K562 (cell line): ENCODE data around the gene SRPK2. TPM values are rescaled to one million over a fixed set of nuclear protein-coding genes. Genes with fewer than 3 reads are reported as not detected.

Experiments
- ATAC-seq: fragments of 200-7000 bp; cut with Tn5 transposase; 3 replicates; pipeline ENCODE4 v1.9.1; 2020; ENCODE audit warnings: moderate library complexity
- BruUV-seq: library from RNA; stranded (reverse); fragments of 400-500 nt; replicated peaks from 2 replicates; lab custom pipeline; 2021; lab: Mats Ljungman, UMichigan
- CTCF ChIA-PET: fragments of 300-600 bp; formaldehyde crosslinking; extraction: SDS; loops from one replicate; lab custom pipeline; 2021; ENCODE audit warnings: low intra/inter-chr PET ratio; lab: Yijun Ruan, JAX
- POLR2A ChIA-PET: fragments of 300-600, 350-650 bp; sonication (Branson Sonifier 250); formaldehyde crosslinking; extraction: SDS; loops from one replicate; lab custom pipeline; 2021; ENCODE audit warnings: antibody characterized with exemption, inconsistent platforms; lab: Yijun Ruan, JAX
- DNase-seq, 4 experiments: peaks; one replicate each; pipeline versions ENCODE4 v3.0.0 to v3.0.0-alpha.2; 2011 to 2018; ENCODE audit warnings: low spot score in 3 of 4, mixed read lengths in 3 of 4; ENCODE audit errors: extremely low read depth in 1 of 4
- FAIRE-seq: peaks from 2 replicates; lab custom pipeline; 2011; peaks lifted over from hg19 to GRCh38; lab: Jason Lieb, UNC
- H2AFZ ChIP-seq: 2 replicates; pipeline ENCODE4 v1.6.0; 2011; ENCODE audit warnings: low read depth, low read length, control low read depth, inconsistent platforms
- H3K27ac ChIP-seq: fragments of 200-600 bp; 3 replicates; pipeline ENCODE4 v1.8.0; 2011; ENCODE audit warnings: low read depth, mild to moderate bottlenecking, control low read depth, inconsistent platforms, low read length, moderate library complexity, mixed read lengths; ENCODE audit errors: extremely low read depth
- H3K27me3 ChIP-seq, 2 experiments: fragments of 300-600 bp in 1 of 2; 2 replicates in 1 of 2; 3 replicates in 1 of 2; pipeline versions ENCODE4 v1.6.0 to v1.8.0; 2011; ENCODE audit warnings: inconsistent platforms in 2 of 2, low read length in 2 of 2, mild to moderate bottlenecking in 1 of 2, mixed read lengths in 1 of 2, moderate library complexity in 1 of 2; ENCODE audit not compliant: control insufficient read depth in 2 of 2, insufficient read depth in 2 of 2
- H3K36me3 ChIP-seq: fragments of 300-600 bp; 3 replicates; pipeline ENCODE4 v1.8.0; 2011; ENCODE audit warnings: mild to moderate bottlenecking, low read length, inconsistent platforms; ENCODE audit not compliant: control insufficient read depth, insufficient read depth
- H3K4me1 ChIP-seq, 2 experiments: fragments of 200-600 bp in 1 of 2; replicated peaks in 1 of 2; 2 replicates in 1 of 2; 3 replicates in 1 of 2; pipeline versions ENCODE4 v1.5.1 to v1.8.0; 2011; ENCODE audit warnings: inconsistent platforms in 2 of 2, low read length in 2 of 2, mild to moderate bottlenecking in 1 of 2, mixed read lengths in 1 of 2, moderate library complexity in 1 of 2; ENCODE audit not compliant: control insufficient read depth in 2 of 2, insufficient read depth in 2 of 2
- H3K4me2 ChIP-seq: 2 replicates; pipeline ENCODE4 v1.6.1; 2011; ENCODE audit warnings: low read length, control low read depth, inconsistent platforms, mixed read lengths; ENCODE audit not compliant: insufficient read depth
- H3K4me3 ChIP-seq: fragments of 200-600 bp; sonication (generic), shearing (Covaris generic); 2 replicates; pipeline ENCODE4 v1.5.1; 2016; ENCODE audit warnings: control low read depth, inconsistent platforms
- H3K79me2 ChIP-seq: fragments of 200-600 bp; 3 replicates; pipeline ENCODE4 v1.8.0; 2011; ENCODE audit warnings: low read length, inconsistent platforms; ENCODE audit not compliant: control insufficient read depth, insufficient read depth
- H3K9ac ChIP-seq, 2 experiments: 2 replicates each; pipeline versions ENCODE4 v1.6.0 to v1.6.1; 2011; ENCODE audit warnings: low read depth in 2 of 2, low read length in 2 of 2, control low read depth in 1 of 2, inconsistent platforms in 1 of 2, mild to moderate bottlenecking in 1 of 2, mixed read lengths in 1 of 2; ENCODE audit not compliant: insufficient read depth in 1 of 2
- H3K9me1 ChIP-seq: one replicate; pipeline ENCODE4 v1.6.0; 2011; ENCODE audit warnings: inconsistent platforms, mild to moderate bottlenecking, low read length, moderate library complexity; ENCODE audit not compliant: control insufficient read depth, insufficient read depth
- H3K9me3 ChIP-seq: replicated peaks from 2 replicates; pipeline ENCODE4 v1.5.1; 2011; ENCODE audit warnings: low read depth, low read length, inconsistent platforms; ENCODE audit not compliant: control insufficient read depth, insufficient read depth
- H4K20me1 ChIP-seq: replicated peaks from 2 replicates; pipeline ENCODE4 v1.6.1; 2011; ENCODE audit warnings: low read length, inconsistent platforms, mixed read lengths; ENCODE audit not compliant: control insufficient read depth, insufficient read depth
- DNMT1 ChIP-seq: fragments of 450-650 bp; IDR thresholded peaks from 2 replicates; pipeline ENCODE4 v1.6.1; 2016; ENCODE audit warnings: antibody characterized with exemption, mild to moderate bottlenecking
- E2F4 ChIP-seq: sonication (generic); formaldehyde crosslinking; IDR thresholded peaks from 2 replicates; pipeline ENCODE4 v1.8.0; 2022; ENCODE audit warnings: mild to moderate bottlenecking, low read depth, missing genetic modification reagents
- GABPA ChIP-seq: fragments of 200-800 bp; sonication (Bioruptor generic); conservative IDR thresholded peaks from 2 replicates; pipeline ENCODE4 v1.6.1; 2016; ENCODE audit warnings: low read depth, missing genetic modification characterization, missing compliant biosample characterization
- GABPB1 ChIP-seq: sonication (generic); formaldehyde crosslinking; IDR thresholded peaks from 2 replicates; pipeline ENCODE4 v1.8.0; 2022; ENCODE audit warnings: mild to moderate bottlenecking, missing genetic modification reagents
- HNRNPUL1 ChIP-seq: fragments of 200-400 bp; formaldehyde crosslinking; IDR thresholded peaks from 2 replicates; pipeline ENCODE4 v1.6.1; 2017; ENCODE audit warnings: low read length
- MBD2 ChIP-seq: sonication (generic); IDR thresholded peaks from 2 replicates; pipeline ENCODE4 v1.6.1; 2016; ENCODE audit warnings: low read depth, borderline replicate concordance
- NCOA4 ChIP-seq: fragments of 450-650 bp; IDR thresholded peaks from 2 replicates; pipeline ENCODE4 v1.6.1; 2018; ENCODE audit warnings: mild to moderate bottlenecking; ENCODE audit not compliant: partially characterized antibody
- NFRKB ChIP-seq: fragments of 450-650 bp; IDR thresholded peaks from 2 replicates; pipeline ENCODE4 v1.6.1; 2016; ENCODE audit warnings: low read depth
- PBX2 ChIP-seq, 2 experiments: IDR thresholded peaks in 1 of 2; conservative IDR thresholded peaks in 1 of 2; 2 replicates each; pipeline ENCODE4 v1.6.1; 2016; ENCODE audit warnings: low read depth in 2 of 2, mild to moderate bottlenecking in 1 of 2, missing compliant biosample characterization in 1 of 2, missing genetic modification characterization in 1 of 2, moderate library complexity in 1 of 2
- STAT6 ChIP-seq: sonication (generic); formaldehyde crosslinking; IDR thresholded peaks from 2 replicates; pipeline ENCODE4 v1.8.1; 2023; ENCODE audit warnings: mild to moderate bottlenecking, missing genetic modification reagents
- ZKSCAN8 ChIP-seq: fragments of 200-800 bp; sonication (Bioruptor generic); IDR thresholded peaks from 2 replicates; pipeline ENCODE4 v1.6.1; 2016; ENCODE audit warnings: missing genetic modification characterization, missing compliant biosample characterization
- WGBS: fragments of 100-300 bp; shearing (Covaris generic); methylation state at CpG from one replicate; pipeline ENCODE4 v1.1.6; 2016; ENCODE audit warnings: low coverage, mixed read lengths; ENCODE audit not compliant: insufficient coverage; ENCODE audit errors: missing lambda C conversion rate; 5-methylcytosine and 5-hydroxymethylcytosine counted together
- in situ Hi-C: fragments of 300-500 bp; cut with MboI; formaldehyde crosslinking; loops from 4 replicates; pipeline ENCODE4 v1.15.0; 2018; ENCODE audit warnings: inconsistent platforms, mixed read lengths
- intact Hi-C: fragments of 100-400 bp; cut with micrococcal nuclease; formaldehyde crosslinking; loops from 2 replicates; pipeline ENCODE4 v1.14.2; 2022
- polyA plus RNA-seq, 8 experiments: library from polyadenylated mRNA; depleted of rRNA in 4 of 8; stranded (reverse) in 5 of 8; unstranded in 3 of 8; fragments of >200 nt; fragmentation: Nextera tagmentation in 2 of 8; fragmentation: Illumina TruSeq in 1 of 8; extraction: Ambion mirVana in 2 of 8; extraction: Trizol in 1 of 8; gene quantifications; 2 replicates each; pipeline versions ENCODE4 v1.2.1 to v1.2.3, GENCODE V29; 2011 to 2014; ENCODE audit warnings: inconsistent platforms in 1 of 8, missing spikeins in 1 of 8
- total RNA-seq, 7 experiments: library from RNA; depleted of rRNA in 6 of 7; stranded (reverse); fragments of >200 nt in 6 of 7; fragmentation: Illumina TruSeq in 2 of 7; extraction: Trizol in 2 of 7; gene quantifications; 2 replicates each; pipeline versions ENCODE4 v1.2.1 to v1.2.3, GENCODE V29; 2011 to 2021; ENCODE audit warnings: low replicate concordance in 1 of 7
- TF ChIP-seq, protein P1 (sequence below), 2 experiments: IDR thresholded peaks; 2 replicates each; pipeline ENCODE4 v1.6.1; 2011; ENCODE audit warnings: borderline replicate concordance in 1 of 2, control low read depth in 1 of 2, low read depth in 1 of 2, low read length in 1 of 2, mild to moderate bottlenecking in 1 of 2, mixed read lengths in 1 of 2, moderate library complexity in 1 of 2; ENCODE audit not compliant: insufficient read depth in 1 of 2, insufficient read length in 1 of 2, poor library complexity in 1 of 2, severe bottlenecking in 1 of 2; ENCODE audit errors: extremely low read depth in 1 of 2

The SRPK2 gene
- total and polyA plus RNA-seq, 9 of the 15 experiments (the other 6 are each of a cell fraction or from before 2014, with no cell fraction given), result 21.5 to 44.7 (median 33.3) TPM

DNA sequence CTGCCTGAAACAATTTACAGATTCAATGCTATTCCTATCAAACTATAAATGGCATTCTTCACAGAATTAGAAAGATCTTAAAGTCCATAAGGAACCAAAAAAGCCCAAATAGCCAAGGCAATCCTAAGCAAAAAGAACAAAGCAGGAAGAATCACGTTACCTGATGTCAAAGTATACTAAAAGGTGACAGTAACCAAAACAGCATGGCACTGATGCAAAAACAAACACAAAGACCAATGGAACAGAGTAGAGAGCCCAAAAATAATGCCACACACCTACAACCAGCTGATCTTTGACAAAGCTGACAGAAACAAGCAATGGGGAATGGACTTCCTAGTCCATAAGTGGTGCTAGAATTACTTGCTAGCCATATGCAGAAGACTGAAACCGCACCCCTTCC lies 208.7 kb downstream of the SRPK2 start (continued):
- no peak for TF ChIP-seq PBX2 (CRISPR knock-in tag; IDR thresholded peaks at IDR 0.05; ENCODE audit: low read depth)
- no peak for TF ChIP-seq PBX2 (tag; conservative IDR thresholded peaks at IDR 0.05; ENCODE audit: low read depth)
- TF ChIP-seq NFRKB, result no peak

DNA sequence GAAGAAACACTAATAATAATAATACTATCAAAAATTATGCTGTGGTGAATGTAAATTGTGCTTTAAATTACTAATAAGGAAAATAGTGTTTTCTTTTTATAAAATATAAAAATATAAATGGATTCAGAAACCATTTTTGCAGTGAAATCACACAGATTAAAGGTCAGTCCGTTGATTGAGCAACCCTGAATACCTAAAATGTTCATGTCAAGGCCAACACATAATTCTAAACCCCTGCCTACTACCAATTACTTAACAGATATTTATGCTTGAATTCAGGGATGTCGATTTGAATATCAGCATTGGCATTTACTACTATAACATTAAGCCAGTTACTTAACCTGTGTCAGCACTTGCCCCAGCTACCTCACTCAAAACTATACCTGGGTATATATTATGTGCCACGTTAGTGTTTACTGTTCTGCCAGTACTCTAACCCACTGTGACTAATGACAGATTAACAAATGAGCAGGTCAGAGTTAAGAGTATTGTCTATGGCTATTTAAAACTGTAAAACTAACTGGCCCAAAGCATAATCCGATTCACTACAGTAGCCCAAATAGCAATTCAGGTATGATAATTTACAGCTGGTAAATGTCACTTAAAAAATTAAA lies 209.7 kb downstream of the SRPK2 start:
- H3K36me3 ChIP-seq, result no peaks in the 10 kb centered on the region
- no TSS peak for BruUV-seq
- FAIRE-seq (no peak), DNase-seq (no peak), ATAC-seq (no peak)
- H3K27ac ChIP-seq, result no peak overlapping the region
- in situ Hi-C loops (no loop called here), intact Hi-C loops (no loop called here)
- CTCF ChIA-PET, result no interaction called here
- POLR2A ChIA-PET, result no interaction called here
- H3K4me3 ChIP-seq, result no peak overlapping the region
- H4K20me1 ChIP-seq, result no peaks in the 10 kb centered on the region
- no peak overlapping the region for H3K9ac ChIP-seq
- H2AFZ ChIP-seq, result no peak overlapping the region
- H3K9me3 ChIP-seq, result no peaks in the 10 kb centered on the region
- H3K4me2 ChIP-seq, result no peak overlapping the region
- H3K79me2 ChIP-seq, result peaks cover 3% of the 10 kb centered on the region; the same call in 1 of the 3 replicates
- WGBS, result 36% methylated on average over 4 of the region's 4 CpGs
- no peaks in the 10 kb centered on the region for H3K9me1 ChIP-seq
- H3K27me3 ChIP-seq, result no peaks in the 10 kb centered on the region
- H3K4me1 ChIP-seq, result no peaks in the 10 kb centered on the region
- TF ChIP-seq DNMT1 (no peak), MBD2 (no peak), E2F4 (no peak), STAT6 (CRISPR knock-in tag) (no peak), NCOA4 (no peak), HNRNPUL1 (no peak), ZKSCAN8 (CRISPR knock-in tag) (no peak), GABPB1 (CRISPR knock-in tag) (no peak), GABPA (tag) (no peak)
- TF ChIP-seq, protein P1, sequence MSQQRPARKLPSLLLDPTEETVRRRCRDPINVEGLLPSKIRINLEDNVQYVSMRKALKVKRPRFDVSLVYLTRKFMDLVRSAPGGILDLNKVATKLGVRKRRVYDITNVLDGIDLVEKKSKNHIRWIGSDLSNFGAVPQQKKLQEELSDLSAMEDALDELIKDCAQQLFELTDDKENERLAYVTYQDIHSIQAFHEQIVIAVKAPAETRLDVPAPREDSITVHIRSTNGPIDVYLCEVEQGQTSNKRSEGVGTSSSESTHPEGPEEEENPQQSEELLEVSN (IDR thresholded peaks at IDR 0.05; ENCODE audit: borderline replicate concordance in 1 of 2, extremely low read depth in 1 of 2, insufficient read depth in 1 of 2, insufficient read length in 1 of 2, low read depth in 1 of 2, low read length in 1 of 2, poor library complexity in 1 of 2, severe bottlenecking in 1 of 2), result no peak
